Measurements from ENCODE around the gene CCDC122.

- TF ChIP-seq, protein P1, sequence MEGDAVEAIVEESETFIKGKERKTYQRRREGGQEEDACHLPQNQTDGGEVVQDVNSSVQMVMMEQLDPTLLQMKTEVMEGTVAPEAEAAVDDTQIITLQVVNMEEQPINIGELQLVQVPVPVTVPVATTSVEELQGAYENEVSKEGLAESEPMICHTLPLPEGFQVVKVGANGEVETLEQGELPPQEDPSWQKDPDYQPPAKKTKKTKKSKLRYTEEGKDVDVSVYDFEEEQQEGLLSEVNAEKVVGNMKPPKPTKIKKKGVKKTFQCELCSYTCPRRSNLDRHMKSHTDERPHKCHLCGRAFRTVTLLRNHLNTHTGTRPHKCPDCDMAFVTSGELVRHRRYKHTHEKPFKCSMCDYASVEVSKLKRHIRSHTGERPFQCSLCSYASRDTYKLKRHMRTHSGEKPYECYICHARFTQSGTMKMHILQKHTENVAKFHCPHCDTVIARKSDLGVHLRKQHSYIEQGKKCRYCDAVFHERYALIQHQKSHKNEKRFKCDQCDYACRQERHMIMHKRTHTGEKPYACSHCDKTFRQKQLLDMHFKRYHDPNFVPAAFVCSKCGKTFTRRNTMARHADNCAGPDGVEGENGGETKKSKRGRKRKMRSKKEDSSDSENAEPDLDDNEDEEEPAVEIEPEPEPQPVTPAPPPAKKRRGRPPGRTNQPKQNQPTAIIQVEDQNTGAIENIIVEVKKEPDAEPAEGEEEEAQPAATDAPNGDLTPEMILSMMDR (IDR thresholded peaks at IDR 0.05) = no peak
- TF ChIP-seq POLR2A (IDR thresholded peaks at IDR 0.05) (no peak), POLR2AphosphoS5 (IDR thresholded peaks at IDR 0.05) (no peak)
These were observed 77.0 kb downstream of the CCDC122 start for GRCh38 chr13:43802511-43802910.

Data from suprapubic skin (tissue), 4 donors.